Gastrocnemius medialis (tissue), 4 donors: ENCODE results near the gene SIRT7. TPM values are rescaled to one million over a fixed set of nuclear protein-coding genes. Genes with fewer than 3 reads are reported as not detected.

ENCODE experiments used
- ATAC-seq, 2 donors: fragments of 150-250 bp; one replicate each; pipeline ENCODE4 v1.9.1; 2016
- DNase-seq, 2 donors: peaks; one replicate each; pipeline ENCODE4 v3.0.0-alpha.2; 2019
- H3K27ac ChIP-seq, 4 donors: fragments of 200-600 bp; sonication (generic); 1 replicate in 1 of 4; 2 replicates in 3 of 4; pipeline ENCODE4 v1.5.1; 2016 to 2018; ENCODE audit warnings: mild to moderate bottlenecking in 2 of 4, moderate library complexity in 1 of 4
- H3K27me3 ChIP-seq, 3 donors: fragments of 200-600 bp; sonication (generic) in 2 of 3; 1 replicate in 1 of 3; 2 replicates in 2 of 3; pipeline versions ENCODE4 v1.5.1 to v1.6.0; 2016 to 2019; ENCODE audit warnings: mild to moderate bottlenecking in 1 of 3, moderate library complexity in 1 of 3
- H3K36me3 ChIP-seq, 2 donors: fragments of 200-600 bp; sonication (generic) in 1 of 2; one replicate each; pipeline ENCODE4 v1.5.1; 2017 to 2018
- H3K4me1 ChIP-seq, 2 donors: fragments of 200-600 bp; sonication (generic) in 1 of 2; one replicate each; pipeline ENCODE4 v1.5.1; 2016 to 2017; ENCODE audit warnings: mild to moderate bottlenecking in 2 of 2
- H3K4me3 ChIP-seq, 4 donors: fragments of 200-600 bp; sonication (generic) in 3 of 4; 1 replicate in 1 of 4; 2 replicates in 3 of 4; pipeline ENCODE4 v1.5.1; 2016 to 2019; ENCODE audit warnings: mild to moderate bottlenecking in 2 of 4
- H3K9me3 ChIP-seq, 3 donors: fragments of 200-600 bp; sonication (generic) in 2 of 3; 1 replicate in 1 of 3; 2 replicates in 2 of 3; pipeline ENCODE4 v1.5.1; 2016 to 2019
- POLR2A ChIP-seq, 2 donors: fragments of 450-650 bp; IDR thresholded peaks; one replicate each; pipeline ENCODE4 v1.6.1; 2017; ENCODE audit warnings: antibody characterized with exemption in 2 of 2, mild to moderate bottlenecking in 2 of 2, moderate library complexity in 2 of 2
- in situ Hi-C, 4 donors: fragments of 200-750 bp; cut with MboI; loops; one replicate each; pipeline versions ENCODE4 v1.15.0 to v1.8.0; 2017; ENCODE audit warnings: low sequenced_read_pairs in 4 of 4
- intact Hi-C: fragments of 100-400 bp; cut with DNase I; formaldehyde crosslinking; loops from one replicate; pipeline ENCODE4 v1.15.1; 2023; ENCODE audit warnings: low total_unique reads
- total RNA-seq, 4 donors: library from RNA; depleted of rRNA; stranded (reverse); fragments of >200 nt; gene quantifications; one replicate each; pipeline versions ENCODE4 v1.1.0 to v1.2.3, GENCODE V29; 2016
- TF ChIP-seq, protein P1 (sequence below), 5 experiments: fragments of 450-650 bp in 3 of 5; fragments of 200-600 bp in 2 of 5; sonication (generic) in 2 of 5; IDR thresholded peaks in 4 of 5; conservative IDR thresholded peaks in 1 of 5; 1 replicate in 4 of 5; 2 replicates in 1 of 5; pipeline ENCODE4 v1.5.1; 2016 to 2019; ENCODE audit warnings: antibody characterized with exemption in 5 of 5, mild to moderate bottlenecking in 3 of 5, moderate library complexity in 3 of 5

The SIRT7 gene
- total RNA-seq, 4 donors from 2014 or later: 7.2 to 11.4 (median 8.3) TPM

DNA sequence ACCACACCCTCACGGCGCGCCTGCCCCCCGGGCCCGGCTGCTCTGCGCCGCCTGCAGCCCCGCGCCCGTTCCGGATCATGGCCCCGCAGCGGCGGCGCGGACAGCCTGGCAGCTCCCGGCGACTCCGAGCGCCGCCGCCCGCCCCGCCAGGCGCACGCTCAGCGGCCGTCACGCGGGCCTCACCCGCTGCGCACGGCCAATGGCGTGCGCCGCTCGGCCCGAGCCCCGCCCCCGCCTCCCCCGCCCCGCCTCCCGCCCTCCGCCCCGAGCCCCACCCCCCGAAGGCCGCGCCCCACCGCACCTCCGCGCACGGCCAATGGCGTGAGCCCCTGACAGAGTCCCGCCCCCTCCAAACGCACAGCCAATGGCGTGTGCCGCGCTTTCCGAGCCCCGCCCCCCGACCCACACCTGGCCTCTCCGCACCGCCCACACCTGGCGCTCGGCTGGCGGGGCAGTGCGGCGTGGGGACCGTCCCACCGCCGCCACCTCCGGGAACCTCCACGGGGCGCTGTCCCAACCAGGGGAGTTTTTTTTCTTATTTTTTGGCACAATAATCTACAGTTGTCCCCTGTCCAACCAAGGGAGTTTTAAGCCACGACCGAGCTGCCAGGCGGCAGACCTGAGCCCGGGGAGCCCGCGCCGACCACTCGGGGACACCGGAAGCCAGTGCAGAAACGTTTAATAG is 6.6 kb downstream of the SIRT7 start, which contains the start of gene PCYT2:
PCYT2 (minus strand) TSS at position 123 of the 685 bp plus-strand sequence; CDS start at position 79, 44 bp downstream.
- H3K4me3 ChIP-seq: peak within 1 kb of the TSS; percentile 61 to 78 (median 63)
- H3K36me3 ChIP-seq: peaks cover 0 to 34% of the 10 kb centered on the region in 2 donors
- H3K27ac ChIP-seq: peak within 1 kb of the TSS; percentile 72 to 81 (median 77)
- intact Hi-C loops (loop anchor here (1.0 to 5.0 kb wide), 3 partner anchors 20 to 79 kb away; partner anchors contain the start of genes ALYREF, ANAPC11, MCRIP1 and P4HB), in situ Hi-C loops (no loop called here)
- TF ChIP-seq, protein P1, sequence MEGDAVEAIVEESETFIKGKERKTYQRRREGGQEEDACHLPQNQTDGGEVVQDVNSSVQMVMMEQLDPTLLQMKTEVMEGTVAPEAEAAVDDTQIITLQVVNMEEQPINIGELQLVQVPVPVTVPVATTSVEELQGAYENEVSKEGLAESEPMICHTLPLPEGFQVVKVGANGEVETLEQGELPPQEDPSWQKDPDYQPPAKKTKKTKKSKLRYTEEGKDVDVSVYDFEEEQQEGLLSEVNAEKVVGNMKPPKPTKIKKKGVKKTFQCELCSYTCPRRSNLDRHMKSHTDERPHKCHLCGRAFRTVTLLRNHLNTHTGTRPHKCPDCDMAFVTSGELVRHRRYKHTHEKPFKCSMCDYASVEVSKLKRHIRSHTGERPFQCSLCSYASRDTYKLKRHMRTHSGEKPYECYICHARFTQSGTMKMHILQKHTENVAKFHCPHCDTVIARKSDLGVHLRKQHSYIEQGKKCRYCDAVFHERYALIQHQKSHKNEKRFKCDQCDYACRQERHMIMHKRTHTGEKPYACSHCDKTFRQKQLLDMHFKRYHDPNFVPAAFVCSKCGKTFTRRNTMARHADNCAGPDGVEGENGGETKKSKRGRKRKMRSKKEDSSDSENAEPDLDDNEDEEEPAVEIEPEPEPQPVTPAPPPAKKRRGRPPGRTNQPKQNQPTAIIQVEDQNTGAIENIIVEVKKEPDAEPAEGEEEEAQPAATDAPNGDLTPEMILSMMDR (IDR thresholded peaks at IDR 0.05 in 4 of 5, conservative IDR thresholded peaks at IDR 0.05 in 1 of 5): peak in 2 of 5 experiments; percentile 10 to 21
- TF ChIP-seq POLR2A (IDR thresholded peaks at IDR 0.05): peak; percentile 77 to 86
- DNase-seq (peak; percentile 87 to 90), ATAC-seq (peak; percentile 78 to 81)
- H3K27me3 ChIP-seq: no peaks in the 10 kb centered on the region
- H3K4me1 ChIP-seq: peaks cover 21 to 27% of the 10 kb centered on the region in 2 donors
- H3K9me3 ChIP-seq: no peaks in the 10 kb centered on the region

DNA sequence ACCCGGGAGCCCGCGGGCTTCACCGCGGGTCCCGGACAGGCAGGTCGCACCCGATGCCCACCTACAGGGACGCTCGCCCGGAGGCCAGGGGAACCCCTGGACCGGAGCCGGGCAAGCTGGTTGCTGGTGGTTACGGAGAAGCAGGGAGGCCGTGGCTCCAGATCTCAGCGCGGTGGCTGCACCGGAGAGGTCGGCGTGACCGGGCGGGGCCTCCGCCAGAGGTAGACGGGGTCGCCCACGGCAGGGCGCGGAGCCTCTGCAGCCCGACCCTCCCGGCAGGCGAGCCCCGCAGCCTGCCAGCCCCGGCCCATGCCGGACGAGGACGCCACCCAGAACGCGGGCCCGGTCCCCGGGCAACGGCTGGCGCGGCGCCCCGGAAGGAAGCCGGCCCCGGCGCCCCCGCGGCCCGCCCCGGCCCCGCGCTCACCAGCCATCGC is 7.1 kb downstream of the SIRT7 start:
- peaks cover 0 to 34% of the 10 kb centered on the region in 2 donors for H3K36me3 ChIP-seq
- DNase-seq (no peak), ATAC-seq (peak; percentile 35 to 43)
- in situ Hi-C loops: no loop called here
- peak overlapping the region; percentile 43 to 69 (median 58) for H3K27ac ChIP-seq
- H3K4me1 ChIP-seq: peaks cover 21 to 27% of the 10 kb centered on the region in 2 donors
- H3K27me3 ChIP-seq: no peaks in the 10 kb centered on the region
- no peaks in the 10 kb centered on the region for H3K9me3 ChIP-seq
- intact Hi-C loops: loop anchor here (1.0 to 5.0 kb wide), 3 partner anchors 20 to 79 kb away; partner anchors contain the start of genes ALYREF, ANAPC11, MCRIP1 and P4HB
- H3K4me3 ChIP-seq: peak overlapping the region; percentile 61 to 78 (median 63)
- TF ChIP-seq, protein P1 (IDR thresholded peaks at IDR 0.05 in 4 of 5, conservative IDR thresholded peaks at IDR 0.05 in 1 of 5): no peak
- TF ChIP-seq POLR2A (IDR thresholded peaks at IDR 0.05): no peak

DNA sequence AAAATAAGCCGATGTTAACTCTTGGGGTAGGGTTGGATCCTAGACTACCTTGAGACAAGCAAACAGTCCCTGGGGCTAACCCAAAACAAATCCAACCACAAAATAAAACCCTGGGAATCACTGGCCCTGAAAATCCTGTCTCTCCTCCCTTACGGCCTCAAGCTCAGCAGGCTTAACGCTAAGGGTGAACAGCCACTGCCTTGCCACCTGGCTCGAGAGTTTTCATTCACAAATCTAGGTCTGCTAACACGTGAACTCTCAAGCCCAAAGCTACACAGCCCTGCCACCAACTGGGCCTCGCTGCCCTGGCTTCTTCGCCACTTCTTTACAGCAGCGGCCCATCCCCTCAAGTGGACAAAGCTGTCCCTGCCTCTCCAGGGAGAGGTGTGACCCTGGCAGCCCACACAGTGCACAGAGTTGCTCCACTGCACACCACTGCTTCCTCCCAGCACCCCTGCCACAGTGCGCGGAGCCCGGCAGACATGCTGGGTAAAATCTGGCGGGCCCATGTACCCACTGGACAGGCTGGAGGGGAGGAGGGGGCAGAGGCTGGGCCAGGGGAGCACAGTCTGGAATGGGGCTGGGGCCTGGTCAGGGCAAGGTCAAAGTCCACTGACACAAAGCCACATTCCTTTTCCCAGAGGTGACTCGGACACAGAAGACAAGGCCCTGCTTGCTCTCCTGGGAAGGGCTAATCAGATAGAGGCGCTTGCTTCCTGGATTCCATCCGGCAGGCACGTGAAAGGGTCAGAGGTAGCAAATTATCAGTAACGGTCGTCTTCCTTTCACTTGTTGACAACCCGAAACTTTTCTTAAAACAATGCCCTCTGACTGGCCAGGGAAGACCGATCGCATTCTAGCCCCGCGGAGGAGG is 7.8 kb downstream of the SIRT7 start:
- no peaks in the 10 kb centered on the region for H3K27me3 ChIP-seq
- peaks cover 0 to 30% of the 10 kb centered on the region in 2 donors for H3K36me3 ChIP-seq
- H3K4me1 ChIP-seq: peaks cover 21 to 27% of the 10 kb centered on the region in 2 donors
- ATAC-seq (no peak), DNase-seq (no peak)
- no peaks in the 10 kb centered on the region for H3K9me3 ChIP-seq
- TF ChIP-seq, protein P1 (IDR thresholded peaks at IDR 0.05 in 4 of 5, conservative IDR thresholded peaks at IDR 0.05 in 1 of 5): no peak
- no peak for TF ChIP-seq POLR2A (IDR thresholded peaks at IDR 0.05)
- peak overlapping the region; percentile 43 to 69 (median 58) for H3K27ac ChIP-seq
- intact Hi-C loops (loop anchor here (2.0 to 5.0 kb wide), 2 partner anchors 49 to 78 kb away; partner anchors contain the start of genes MCRIP1 and P4HB), in situ Hi-C loops (no loop called here)
- peak overlapping the region; percentile 61 to 78 (median 63) for H3K4me3 ChIP-seq

DNA sequence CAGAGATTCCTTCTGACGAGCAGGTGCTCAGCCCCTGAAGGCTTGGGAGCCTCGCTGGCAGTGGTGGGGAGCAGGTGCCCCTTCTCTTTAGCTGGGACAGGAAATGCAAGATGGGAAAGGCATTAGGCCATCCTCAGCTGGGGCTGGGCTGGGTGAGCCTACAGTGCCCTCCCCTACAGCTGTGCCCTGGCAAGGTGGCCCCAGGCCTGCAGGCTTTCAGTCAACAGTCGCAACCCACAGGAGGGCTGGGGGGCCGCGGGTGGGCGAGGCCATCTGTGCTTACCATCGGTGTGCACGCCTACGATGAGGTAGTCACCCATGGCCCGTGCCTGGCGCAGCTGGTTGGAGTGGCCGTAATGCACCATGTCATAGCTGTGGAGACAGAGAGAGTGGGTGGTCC is 8.7 kb downstream of the SIRT7 start:
- Histone ChIP-seq H3K27ac (no peak overlapping the region), H3K4me1 (peaks cover 21 to 27% of the 10 kb centered on the region in 2 donors), H3K9me3 (no peaks in the 10 kb centered on the region), H3K27me3 (no peaks in the 10 kb centered on the region), H3K36me3 (peaks cover 0 to 21% of the 10 kb centered on the region in 2 donors), H3K4me3 (no peak overlapping the region)
- intact Hi-C loops: no loop called here
- in situ Hi-C loops: no loop called here
- TF ChIP-seq POLR2A (IDR thresholded peaks at IDR 0.05): no peak
- TF ChIP-seq, protein P1 (IDR thresholded peaks at IDR 0.05 in 4 of 5, conservative IDR thresholded peaks at IDR 0.05 in 1 of 5): no peak
- ATAC-seq (no peak), DNase-seq (no peak)
